Vagina (tissue), 2 donors: ENCODE results near the gene A1CF.

ENCODE experiments used
- CTCF ChIP-seq, 3 experiments: fragments of 450-650 bp in 2 of 3; fragments of 200-600 bp in 1 of 3; sonication (generic) in 1 of 3; IDR thresholded peaks; one replicate each; pipeline ENCODE4 v1.5.1; 2017 to 2019; ENCODE audit warnings: antibody characterized with exemption in 3 of 3, mild to moderate bottlenecking in 2 of 3, moderate library complexity in 2 of 3
- POLR2A ChIP-seq, 2 donors: fragments of 450-650 bp; IDR thresholded peaks; one replicate each; pipeline ENCODE4 v1.6.1; 2017; ENCODE audit warnings: antibody characterized with exemption in 2 of 2, mild to moderate bottlenecking in 2 of 2, moderate library complexity in 2 of 2
- POLR2AphosphoS5 ChIP-seq, 2 donors: sonication (generic); formaldehyde crosslinking; IDR thresholded peaks; one replicate each; pipeline ENCODE4 v1.9.0; 2017; ENCODE audit warnings: antibody characterized with exemption in 2 of 2, mild to moderate bottlenecking in 2 of 2, low read depth in 1 of 2; ENCODE audit not compliant: insufficient read depth in 1 of 2

DNA sequence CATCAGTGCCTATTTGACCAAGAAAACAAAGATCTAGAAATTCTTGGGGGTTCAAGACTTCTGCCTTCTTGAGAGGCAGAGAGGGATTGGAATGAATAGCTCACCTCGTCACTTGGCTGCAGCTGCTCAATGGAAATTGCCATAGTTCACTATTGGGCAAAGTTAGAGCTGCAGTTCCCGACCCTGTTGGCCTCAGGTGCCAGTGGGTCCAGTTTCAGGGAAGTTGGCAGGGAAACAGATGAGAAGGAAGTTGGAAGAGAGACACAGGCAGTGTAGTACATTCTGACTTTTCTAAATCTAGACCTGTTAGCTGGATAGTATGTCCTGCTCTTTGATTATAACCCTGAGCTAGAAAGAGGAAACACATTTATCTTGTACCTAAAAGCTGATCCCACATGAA lies 19.1 kb downstream of the A1CF start:
- no peak for TF ChIP-seq CTCF (IDR thresholded peaks at IDR 0.05)
- TF ChIP-seq POLR2A (IDR thresholded peaks at IDR 0.05) = no peak
- TF ChIP-seq POLR2AphosphoS5 (IDR thresholded peaks at IDR 0.05; ENCODE audit: insufficient read depth in 1 of 2, low read depth in 1 of 2) = no peak
